NCI-H526 treated with DMSO at 0.1 percent for 48 hours (cell line): ENCODE measurements around the gene TCEANC.
"Not testable (repeated sequence)": the region's sequence is repeated elsewhere in the genome, so short reads cannot be mapped to it uniquely, and the experiment has no call there.

Source experiments
- DNase-seq: peaks from one replicate; lab custom pipeline; 2025; lab: John Stamatoyannopoulos, UW

TCEANC gene

DNA sequence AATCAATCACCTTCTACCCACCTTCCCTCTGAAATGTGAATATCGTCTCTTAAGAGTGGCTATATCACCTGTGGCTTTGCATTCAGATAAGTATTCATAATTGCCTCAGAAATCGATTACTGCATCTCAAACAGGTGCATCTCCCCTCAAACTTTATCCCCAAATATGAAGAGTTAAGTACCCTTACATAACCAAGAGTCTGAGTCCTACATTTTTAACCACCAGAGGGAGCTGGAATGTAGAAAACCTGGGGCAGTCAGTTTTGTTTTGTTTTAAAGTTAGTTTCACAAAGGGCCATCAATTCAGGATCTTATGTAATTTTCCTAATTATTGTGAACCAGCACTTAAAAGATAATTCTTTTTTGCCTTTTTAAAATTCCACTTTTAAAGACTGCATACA lies 5.7 kb downstream of the TCEANC start:
- peak; percentile 68 for DNase-seq

DNA sequence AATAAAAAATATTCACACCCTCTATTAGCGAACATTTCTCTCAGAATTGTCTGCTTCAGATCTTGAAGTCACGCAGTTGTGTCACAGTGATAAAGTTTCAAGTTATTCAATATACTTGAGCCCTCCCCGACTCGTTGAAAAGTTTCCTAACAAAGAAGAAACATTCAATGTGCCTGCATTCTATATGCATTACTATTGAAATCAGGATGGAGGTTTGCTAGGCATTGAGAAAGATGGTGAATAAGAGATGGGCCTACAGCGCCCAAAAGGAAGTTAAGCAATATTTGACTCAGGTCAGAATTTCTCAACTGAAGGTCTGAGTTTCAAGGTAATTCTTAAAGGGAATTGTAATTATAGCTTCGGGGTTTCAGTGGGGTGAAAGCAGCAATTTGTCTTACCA lies 6.1 kb downstream of the TCEANC start:
- DNase-seq = no peak

DNA sequence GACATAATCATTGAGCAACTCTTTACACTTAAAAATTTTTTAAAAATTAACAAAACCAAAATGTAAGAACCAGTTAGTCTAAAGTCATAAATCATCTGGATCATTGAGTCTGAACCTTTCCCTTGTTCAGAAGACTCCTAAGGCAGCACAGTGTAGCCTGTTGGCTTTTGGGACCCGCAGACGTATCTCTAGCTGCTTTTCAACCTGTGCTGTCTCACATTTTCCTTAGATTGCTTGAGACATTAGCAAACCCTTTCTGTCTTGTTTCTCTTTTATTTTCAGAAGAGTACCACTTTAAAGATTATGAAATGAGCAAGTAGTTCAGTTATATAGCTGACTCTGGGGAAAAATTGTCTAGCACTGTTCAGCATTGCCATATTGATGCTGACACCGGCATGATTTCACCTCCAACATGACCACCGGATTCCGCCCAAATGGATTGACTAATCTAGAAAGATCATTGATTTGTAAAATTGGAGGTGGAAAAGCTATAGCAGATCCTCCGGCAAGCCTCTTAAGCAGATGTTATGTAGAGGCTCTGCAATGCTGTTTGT lies 8.9 kb downstream of the TCEANC start:
- no peak for DNase-seq

DNA sequence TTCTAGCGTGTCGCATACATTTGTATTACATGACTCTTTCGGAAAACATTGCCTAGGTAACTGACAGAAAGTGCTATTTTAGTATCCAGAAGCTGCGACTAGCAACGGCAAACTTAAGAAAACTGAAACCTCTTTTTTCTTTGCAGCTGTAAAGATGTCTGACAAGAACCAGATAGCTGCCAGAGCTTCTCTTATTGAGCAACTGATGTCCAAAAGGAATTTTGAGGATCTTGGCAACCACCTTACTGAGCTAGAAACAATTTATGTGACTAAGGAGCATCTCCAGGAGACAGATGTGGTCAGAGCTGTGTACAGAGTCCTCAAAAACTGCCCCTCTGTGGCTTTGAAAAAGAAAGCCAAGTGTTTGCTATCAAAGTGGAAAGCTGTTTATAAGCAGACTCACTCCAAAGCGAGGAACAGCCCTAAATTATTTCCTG lies 9.4 kb downstream of the TCEANC start:
- DNase-seq = no peak

DNA sequence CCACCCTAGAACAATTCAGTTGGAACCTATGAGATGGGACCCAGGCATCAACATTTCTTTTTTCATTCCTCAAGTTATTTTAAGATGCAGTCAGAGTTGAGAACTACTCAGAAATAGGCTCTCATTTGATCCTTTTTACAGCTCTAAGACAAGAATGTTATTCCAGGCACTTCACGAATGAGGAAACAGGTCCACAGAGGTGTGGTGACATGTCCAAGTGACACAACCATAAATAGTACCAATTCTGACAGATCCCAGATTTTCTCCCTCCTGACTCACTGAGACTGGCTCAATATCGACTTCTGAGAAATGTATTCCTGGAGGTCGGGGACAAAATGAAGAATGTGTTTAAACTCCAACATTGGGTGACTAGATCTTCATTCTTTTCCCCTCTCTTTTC lies 11.1 kb downstream of the TCEANC start:
- no peak for DNase-seq

DNA sequence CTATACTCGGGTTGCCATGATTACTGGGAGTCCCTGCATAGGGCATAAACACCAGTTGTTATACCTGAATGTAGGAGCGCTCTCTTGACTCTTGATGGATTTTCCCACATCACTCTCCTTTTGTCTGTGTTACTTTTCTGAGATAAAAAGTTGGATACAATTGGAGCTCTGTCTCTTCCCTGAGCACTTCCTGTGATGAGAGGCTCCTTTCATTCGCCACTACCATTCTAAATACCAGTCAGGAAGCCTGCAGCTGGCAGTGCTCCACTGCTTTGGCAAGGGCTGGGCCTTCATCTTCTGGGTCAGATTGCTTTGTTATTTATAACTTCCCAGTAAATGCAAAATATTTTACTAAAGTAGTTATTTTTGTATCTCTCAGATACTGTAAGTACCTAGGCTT lies 13.9 kb downstream of the TCEANC start:
- no peak for DNase-seq

DNA sequence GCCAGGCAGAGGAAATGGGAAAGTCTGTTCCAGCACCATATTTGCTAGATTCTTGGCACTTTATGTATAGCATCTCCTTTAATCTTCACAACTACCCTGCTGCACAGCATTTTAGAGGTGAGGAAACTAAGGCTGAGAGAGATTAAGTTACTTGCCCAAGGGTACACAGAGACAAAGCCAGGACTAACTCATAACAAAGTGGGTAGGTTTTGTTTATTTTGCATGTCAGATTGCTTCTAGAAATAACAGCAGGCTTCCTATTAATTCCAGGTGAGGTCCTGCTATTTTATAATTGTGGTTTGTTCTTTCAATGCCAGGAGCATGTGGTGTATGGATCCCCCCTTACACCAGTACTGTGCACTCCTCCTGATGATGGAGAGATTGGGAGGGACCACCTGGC lies 15.0 kb downstream of the TCEANC start:
- DNase-seq = no peak

DNA sequence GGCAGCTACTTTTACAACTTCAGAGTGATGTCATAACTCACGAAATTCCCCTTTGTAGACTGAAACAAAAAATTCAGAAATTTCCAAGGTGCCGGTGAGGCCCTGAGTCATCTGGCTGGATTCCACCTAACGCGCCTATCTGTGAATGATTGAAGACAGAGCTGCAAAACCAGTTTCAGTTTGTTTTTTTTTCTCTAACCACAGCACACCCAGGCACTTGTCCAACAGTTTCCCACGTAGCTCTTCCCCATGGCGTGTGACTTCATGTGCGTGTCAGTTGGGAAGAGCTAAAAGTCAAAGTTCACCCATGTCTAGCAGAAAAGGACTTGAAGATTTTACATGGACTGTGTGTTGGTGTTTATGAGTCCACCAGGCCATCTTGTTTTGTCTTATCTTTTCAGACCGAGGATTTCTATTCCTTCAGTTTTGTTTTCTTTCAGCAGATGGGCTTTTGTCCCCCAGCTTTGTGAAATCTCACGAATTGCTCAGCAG lies 16.4 kb downstream of the TCEANC start:
- peak; percentile 16 for DNase-seq

DNA sequence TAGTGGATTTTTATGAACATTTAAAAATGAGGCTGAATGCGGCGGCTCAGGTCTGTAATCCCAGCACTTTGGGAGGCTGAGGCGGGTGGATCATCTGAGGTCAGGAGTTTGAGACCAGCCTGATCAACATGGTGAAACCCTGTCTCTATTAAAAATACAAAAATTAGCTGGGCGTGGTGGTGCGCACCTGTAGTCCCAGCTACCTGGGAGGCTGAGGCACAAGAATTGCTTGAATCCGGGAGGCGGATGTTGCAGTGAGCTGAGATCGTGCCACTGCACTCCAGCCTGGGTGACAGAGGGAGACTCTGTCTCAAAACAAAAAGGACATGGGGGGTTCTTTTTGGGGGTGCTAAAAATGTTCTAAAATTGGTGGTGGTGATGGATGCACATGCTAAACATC lies 16.8 kb downstream of the TCEANC start:
- DNase-seq = not testable (repeated sequence)

DNA sequence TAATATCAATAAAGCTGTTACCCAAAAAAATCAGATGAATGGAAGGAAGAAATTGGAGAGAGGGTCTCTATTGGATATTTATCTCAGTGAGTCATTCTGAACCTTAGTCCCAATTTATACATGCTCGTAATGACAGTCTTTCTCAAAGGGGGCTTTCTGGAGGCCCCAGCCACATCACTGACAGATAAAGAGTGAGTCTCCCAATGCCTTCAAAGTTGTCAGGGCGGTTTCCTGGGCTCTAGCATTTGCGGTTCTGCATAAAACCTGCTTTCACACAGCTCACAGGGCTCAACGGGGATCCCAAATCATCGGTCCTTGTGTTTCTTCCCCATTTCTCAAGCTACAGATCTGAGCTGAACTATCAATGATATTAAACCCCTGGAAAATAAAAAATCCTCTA lies 17.3 kb downstream of the TCEANC start:
- DNase-seq = no peak

DNA sequence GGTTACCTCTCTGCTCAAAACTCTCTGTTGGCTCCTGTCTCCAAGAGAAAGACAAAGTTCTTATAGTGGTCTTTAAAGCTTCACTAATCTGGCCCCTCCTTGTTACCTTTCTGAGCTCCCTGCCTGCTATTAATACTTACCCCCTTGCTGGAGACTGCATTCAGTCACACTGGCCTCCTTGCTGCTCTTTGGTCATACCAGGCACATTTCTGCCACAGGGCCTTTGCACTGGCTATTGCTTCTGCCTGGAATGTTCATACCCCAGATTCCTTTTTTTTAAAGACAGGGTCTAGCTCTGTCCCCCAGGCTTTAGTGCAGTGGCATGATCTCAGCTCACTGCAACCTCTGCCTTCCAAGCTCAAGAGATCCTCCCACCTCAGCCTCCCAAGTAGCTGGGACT lies 20.1 kb downstream of the TCEANC start:
- DNase-seq = no peak

DNA sequence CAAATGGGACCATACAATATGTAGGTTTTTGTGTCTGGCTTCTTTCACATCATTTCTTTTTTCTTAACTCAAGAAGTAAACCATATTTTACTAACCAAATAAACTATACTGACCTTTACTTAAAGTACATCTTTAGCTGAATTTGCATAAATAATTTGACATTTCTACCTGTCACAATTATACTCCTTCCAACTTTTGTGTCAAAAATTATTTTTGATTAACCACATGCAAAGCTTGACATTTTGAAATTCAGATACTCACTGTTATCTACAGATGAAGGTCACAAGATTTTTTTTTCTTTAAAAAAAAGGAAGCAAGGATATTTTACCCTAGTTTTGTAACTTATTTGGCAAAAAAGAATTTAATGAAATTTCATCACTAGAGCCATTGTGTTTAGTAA lies 23.9 kb downstream of the TCEANC start:
- DNase-seq = no peak

DNA sequence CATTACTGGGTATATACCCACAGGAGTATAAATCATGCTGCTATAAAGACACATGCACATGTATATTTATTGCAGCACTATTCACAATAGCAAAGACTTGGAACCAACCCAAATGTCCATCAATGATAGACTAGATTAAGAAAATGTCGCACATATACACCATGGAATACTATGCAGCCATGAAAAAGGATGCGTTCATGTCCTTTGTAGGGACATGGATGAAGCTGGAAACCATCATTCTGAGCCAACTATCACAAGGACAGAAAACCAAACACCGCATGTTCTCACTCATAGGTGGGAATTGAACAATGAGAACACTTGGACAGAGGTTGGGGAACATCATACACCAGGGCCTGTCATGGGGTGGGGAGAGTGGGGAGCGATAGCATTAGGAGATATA lies 26.8 kb downstream of the TCEANC start:
- DNase-seq = not testable (repeated sequence)

DNA sequence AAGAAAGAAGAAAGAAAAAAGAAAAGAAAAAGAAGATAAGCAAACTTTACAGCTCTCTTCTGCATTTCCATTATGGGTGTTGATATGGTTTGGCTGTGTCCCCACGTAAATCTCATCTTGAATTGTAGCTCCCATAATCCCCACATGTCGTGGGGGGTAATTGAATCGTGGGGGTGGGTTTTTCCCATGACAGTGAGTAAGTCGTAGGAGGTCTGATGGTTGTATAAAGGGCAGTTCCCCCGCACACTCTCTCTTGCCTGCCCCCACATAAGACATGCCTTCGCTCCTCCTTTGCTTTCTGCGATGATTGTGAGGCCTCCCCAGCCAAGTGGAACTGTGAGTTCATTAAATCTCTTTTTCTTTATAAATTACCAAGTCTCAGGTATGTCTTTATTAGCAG lies 28.7 kb downstream of the TCEANC start:
- DNase-seq = no peak

DNA sequence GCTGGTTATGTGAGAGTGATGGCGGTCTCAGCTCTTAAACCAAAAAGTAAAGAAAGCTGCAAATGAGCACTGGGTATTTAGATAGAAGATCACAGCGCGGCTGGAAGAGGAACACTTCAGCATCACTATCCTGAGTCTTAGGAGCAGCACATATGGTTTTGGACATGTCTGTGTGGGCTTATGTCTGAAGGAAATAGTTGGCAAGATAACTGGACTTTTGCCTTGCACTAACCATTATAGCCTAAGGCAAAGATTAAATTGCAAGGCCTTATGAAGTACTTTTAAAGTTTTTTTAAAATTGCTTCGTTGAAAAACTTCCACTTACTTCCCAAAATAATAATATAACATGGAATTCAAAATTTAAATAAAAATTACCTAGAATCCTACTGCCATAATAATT lies 31.4 kb downstream of the TCEANC start:
- no peak for DNase-seq

DNA sequence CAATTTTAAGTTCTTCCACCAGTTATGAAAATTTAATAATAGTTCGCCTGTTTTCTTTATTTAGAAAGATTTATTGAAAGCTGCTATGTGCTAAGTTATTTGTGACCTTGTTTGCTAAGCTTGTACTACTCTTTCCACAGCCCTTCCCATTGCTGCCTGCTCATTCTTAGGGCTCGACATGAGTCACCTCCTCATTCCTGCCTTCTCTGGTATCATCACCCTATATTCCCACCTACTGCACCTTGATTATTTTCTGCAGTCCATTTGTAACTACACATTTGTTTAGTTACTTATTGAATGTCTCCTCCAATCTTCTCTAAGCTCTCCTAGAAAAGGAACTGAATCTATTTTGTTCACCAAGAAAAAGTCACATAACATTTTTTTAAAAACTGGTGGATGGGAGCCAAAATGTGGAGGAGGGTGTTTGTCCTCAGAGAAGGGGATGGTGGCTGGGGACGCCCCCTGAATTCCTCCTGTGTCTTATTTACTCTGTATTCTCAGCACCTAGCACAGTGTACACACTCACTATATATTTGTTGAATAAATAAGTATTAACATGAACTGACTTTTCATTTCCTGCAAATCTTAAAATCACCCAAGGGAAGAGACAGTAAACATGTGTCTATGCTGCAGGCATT lies 32.3 kb downstream of the TCEANC start:
- DNase-seq = no peak

DNA sequence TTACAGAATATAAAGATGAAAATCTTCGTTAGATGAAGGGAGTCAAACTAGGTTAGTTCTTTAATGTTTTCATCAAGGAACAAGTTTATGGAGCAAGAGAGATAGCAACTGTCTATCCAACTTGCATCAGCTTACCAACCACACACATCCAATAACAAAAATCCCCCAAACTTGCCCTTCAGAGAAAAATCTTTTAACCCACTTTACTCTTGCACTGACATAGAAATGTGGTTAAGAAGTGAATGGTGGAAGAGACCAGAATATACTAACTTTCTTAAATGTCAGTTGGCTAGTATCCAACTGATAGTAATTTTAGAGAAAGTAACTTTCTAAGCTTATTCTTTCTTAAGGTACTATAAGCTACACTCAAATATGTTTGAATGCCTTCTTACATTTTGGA lies 34.3 kb downstream of the TCEANC start:
- DNase-seq = no peak

DNA sequence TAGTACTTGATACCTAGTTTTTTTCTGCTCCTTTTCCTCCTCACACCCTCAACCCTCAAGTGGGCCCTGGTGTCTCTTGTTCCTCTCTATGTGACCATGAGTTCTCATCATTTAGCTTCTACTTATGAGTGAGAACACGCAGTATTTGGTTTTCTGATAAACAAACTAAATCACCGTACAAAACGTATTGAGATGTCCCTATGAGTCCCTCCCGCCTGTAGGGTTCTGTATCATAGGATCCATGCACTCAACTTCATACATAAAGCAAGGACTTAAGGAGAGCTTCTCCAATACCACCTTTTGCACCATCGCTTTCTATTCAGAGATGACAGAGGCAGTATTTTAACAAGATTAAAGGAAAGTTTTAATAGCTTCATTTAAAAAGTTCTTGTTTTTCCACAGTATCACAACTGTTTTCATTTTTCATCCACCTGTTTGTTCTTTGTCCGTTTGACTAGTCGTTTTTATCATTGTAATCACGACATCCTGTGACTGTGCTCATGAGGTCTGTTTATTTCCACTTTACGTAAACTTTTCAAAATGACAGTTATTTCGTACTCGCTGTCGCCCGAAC lies 35.5 kb downstream of the TCEANC start:
- DNase-seq = no peak

DNA sequence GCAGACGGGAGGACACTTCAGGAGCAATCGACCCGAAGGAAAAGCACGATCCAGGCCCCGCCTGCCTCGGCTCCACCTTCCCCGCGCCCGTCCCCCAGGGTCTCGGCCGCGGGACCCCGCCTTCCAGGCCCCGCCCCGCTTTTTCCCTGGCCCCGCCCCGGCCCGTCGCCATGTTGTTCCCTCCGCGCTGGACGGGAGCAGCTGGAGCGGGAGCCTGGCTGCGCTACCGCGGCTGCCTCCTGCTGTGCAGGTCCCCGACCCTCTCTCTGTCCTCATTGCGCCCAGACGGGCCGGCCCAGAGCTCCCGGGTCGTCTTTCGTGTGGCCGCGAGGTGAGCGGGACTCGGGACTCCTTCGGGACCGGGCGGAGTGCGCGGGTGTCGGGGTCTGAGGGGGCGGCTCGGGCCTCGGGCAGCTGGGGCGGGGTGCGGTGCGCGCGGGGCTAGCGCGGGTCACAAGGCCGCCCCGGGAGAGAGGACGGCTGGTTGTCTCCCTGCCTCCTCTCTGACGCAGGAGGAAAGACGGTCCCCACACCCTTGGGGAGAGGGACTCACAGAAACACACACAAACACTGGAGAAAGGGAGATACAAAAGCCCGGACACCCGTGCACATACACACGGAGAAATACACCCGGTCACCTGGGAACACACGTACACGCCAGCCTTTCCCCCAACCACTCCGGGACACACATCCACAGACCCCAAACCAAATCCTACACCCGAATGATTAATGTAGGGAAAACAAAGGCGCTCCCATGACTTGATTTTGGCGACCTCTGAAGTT lies 36.2 kb downstream of the TCEANC start, which contains the start of gene RAB9A:
RAB9A (plus strand) TSS at position 171 of the 783 bp plus-strand sequence. CDS start 19,619 bp downstream, outside the sequence.
- DNase-seq = peak; percentile 64

DNA sequence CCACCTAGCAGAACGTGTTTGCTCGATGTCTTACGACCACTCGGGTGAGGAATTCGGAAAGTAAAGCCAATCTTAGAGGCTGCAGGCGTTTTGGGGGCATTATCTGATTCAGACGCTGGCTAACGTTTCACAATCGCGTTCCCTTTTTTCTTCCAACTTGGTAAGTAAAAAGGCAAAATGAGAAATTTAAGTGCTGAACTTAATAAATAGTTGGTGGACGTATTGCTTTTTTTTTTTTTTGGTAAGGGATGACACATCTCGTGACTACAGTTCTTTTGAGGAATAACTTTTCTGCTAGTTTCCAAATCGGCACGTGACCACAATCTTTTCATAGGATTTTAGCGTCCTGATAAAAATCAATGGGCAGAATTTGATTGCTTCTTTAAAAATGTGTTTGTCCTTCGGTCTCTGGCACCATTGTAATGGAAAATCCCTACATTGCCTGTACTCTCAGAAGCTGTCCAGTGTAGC lies 36.8 kb downstream of the TCEANC start:
- DNase-seq = no peak

DNA sequence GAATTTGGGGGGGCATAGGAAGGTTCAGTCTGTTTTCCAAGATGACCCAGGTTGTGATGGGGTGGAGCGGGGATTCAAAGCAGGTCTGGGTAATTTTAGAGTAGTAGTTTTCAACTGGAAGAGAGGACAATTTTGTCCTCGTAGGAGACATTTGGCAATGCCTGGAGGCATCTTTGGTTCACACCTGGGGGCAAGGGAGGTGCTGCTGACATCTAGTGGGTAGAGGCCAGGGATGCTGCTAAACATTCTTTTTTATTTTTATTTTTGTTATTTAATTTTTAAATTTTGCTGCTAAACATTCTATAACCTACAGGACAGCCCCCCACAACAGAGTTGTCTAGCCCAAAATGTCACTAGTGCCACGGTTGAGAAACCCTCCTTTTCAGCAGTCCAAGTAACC lies 37.9 kb downstream of the TCEANC start:
- DNase-seq = no peak

DNA sequence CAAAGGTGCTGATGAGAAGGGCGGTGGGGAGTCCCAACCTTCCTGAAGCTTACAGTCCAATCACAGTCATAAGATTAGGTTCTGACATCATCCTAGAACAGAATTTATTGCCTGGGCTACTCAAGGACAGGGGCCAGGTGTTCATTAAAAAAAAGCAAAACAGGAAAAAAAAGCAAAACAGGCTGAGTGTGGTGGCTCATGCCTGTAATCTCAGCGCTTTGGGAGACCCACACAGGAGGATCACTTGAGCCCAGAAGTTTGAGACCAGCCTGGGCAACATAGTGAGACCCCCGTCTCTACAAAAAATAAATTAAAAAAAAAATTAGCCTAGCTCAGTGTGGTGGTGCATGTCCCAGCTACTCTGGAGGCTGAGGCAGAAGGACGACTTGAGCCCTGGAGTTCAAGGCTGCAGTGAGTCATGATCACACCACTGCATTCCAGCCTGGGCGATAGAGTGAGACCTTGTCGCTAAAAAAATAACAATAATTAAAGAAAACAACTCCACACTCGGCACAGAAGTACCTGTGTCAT lies 39.0 kb downstream of the TCEANC start:
- DNase-seq = no peak
